ENCODE measurements around the gene ZFYVE26. TPM values are rescaled to one million over a fixed set of nuclear protein-coding genes. Genes with fewer than 3 reads are reported as not detected.

The ZFYVE26 gene
- total RNA-seq, 2 donors from 2014 or later = 11.7 to 31.0 TPM

GRCh38 chr14:67773844-67774377, 42.5 kb downstream of the ZFYVE26 start:
- no peaks in the 10 kb centered on the region for H3K4me1 ChIP-seq
- H3K36me3 ChIP-seq (replicated peaks in 1 of 2; ENCODE audit: insufficient read depth in 1 of 2, low read depth in 2 of 2) = peaks cover 14 to 43% of the 10 kb centered on the region in 2 donors
- ATAC-seq (no peak), DNase-seq (no peak)
- no peaks in the 10 kb centered on the region for H3K27me3 ChIP-seq
- H3K4me3 ChIP-seq = no peak overlapping the region
- H3K9me3 ChIP-seq = no peaks in the 10 kb centered on the region
- intact Hi-C loops (cut with DNase I) = no loop called here
- WGBS, 2 donors = 89 to 95% methylated on average over 4 to 5 of the region's 5 CpGs
- TF ChIP-seq CTCF (IDR thresholded peaks at IDR 0.05) (no peak), POLR2A (IDR thresholded peaks at IDR 0.05) (no peak)
- no peak overlapping the region for H3K27ac ChIP-seq

- intact Hi-C loops (cut with DNase I) = no loop called here
- DNase-seq = no peak
- Histone ChIP-seq H3K27ac (no peak overlapping the region), H3K27me3 (no peaks in the 10 kb centered on the region), H3K4me1 (peaks cover 6% of the 10 kb centered on the region), H3K36me3 (replicated peaks in 1 of 2; ENCODE audit: insufficient read depth in 1 of 2, low read depth in 2 of 2) (peaks cover 5 to 15% of the 10 kb centered on the region in 2 donors), H3K4me3 (no peak overlapping the region), H3K9me3 (no peaks in the 10 kb centered on the region)
- WGBS, 2 donors = 47 to 49% methylated on average over 2 of the region's 2 CpGs
- no peak for TF ChIP-seq POLR2A (IDR thresholded peaks at IDR 0.05)
- no peak for TF ChIP-seq CTCF (IDR thresholded peaks at IDR 0.05)
- no peak for ATAC-seq
Observed at GRCh38 chr14:67768219-67768618, 48.2 kb downstream of the ZFYVE26 start.

GRCh38 chr14:67766035-67766680, 50.2 kb downstream of the ZFYVE26 start:
- ATAC-seq = no peak
- Histone ChIP-seq H3K9me3 (no peaks in the 10 kb centered on the region), H3K27ac (peak overlapping the region in 3 of 4 donors; percentile 33 to 53 (median 42)), H3K27me3 (no peaks in the 10 kb centered on the region), H3K4me1 (peaks cover 6% of the 10 kb centered on the region), H3K36me3 (replicated peaks in 1 of 2; ENCODE audit: insufficient read depth in 1 of 2, low read depth in 2 of 2) (peaks cover 0 to 10% of the 10 kb centered on the region in 2 donors), H3K4me3 (no peak overlapping the region)
- TF ChIP-seq POLR2A (IDR thresholded peaks at IDR 0.05) (no peak), CTCF (IDR thresholded peaks at IDR 0.05) (peak in 3 of 7 experiments; percentile 19 to 26 (median 24))
- peak in 3 of 4 donors; percentile 8 to 17 (median 15) for DNase-seq
- intact Hi-C loops (cut with DNase I) = no loop called here
- 71 to 82% methylated on average over 10 of the region's 10 CpGs for WGBS, 2 donors

- intact Hi-C loops (cut with DNase I) = no loop called here
- H3K27ac ChIP-seq = peak overlapping the region in 3 of 4 donors; percentile 33 to 53 (median 42)
- TF ChIP-seq POLR2A (IDR thresholded peaks at IDR 0.05) = no peak
- TF ChIP-seq CTCF (IDR thresholded peaks at IDR 0.05) = no peak
- peaks cover 6% of the 10 kb centered on the region for H3K4me1 ChIP-seq
- no peak overlapping the region for H3K4me3 ChIP-seq
- peak in 1 of 4 donors; percentile 15 for DNase-seq
- H3K9me3 ChIP-seq = no peaks in the 10 kb centered on the region
- ATAC-seq = peak; percentile 76
- H3K36me3 ChIP-seq (replicated peaks in 1 of 2; ENCODE audit: insufficient read depth in 1 of 2, low read depth in 2 of 2) = peaks cover 0 to 16% of the 10 kb centered on the region in 2 donors
- 68 to 71% methylated on average over 5 of the region's 5 CpGs for WGBS, 2 donors
- no peaks in the 10 kb centered on the region for H3K27me3 ChIP-seq
Observed at GRCh38 chr14:67765192-67765834, 51.1 kb downstream of the ZFYVE26 start.

Measured in body of pancreas (tissue), 4 donors.